ENCODE measurements around the gene GNPTG. TPM values are rescaled to one million over a fixed set of nuclear protein-coding genes. Genes with fewer than 3 reads are reported as not detected.

Gene GNPTG
- total RNA-seq, 2 experiments from 2014 or later = 27.6 to 32.0 TPM

DNA sequence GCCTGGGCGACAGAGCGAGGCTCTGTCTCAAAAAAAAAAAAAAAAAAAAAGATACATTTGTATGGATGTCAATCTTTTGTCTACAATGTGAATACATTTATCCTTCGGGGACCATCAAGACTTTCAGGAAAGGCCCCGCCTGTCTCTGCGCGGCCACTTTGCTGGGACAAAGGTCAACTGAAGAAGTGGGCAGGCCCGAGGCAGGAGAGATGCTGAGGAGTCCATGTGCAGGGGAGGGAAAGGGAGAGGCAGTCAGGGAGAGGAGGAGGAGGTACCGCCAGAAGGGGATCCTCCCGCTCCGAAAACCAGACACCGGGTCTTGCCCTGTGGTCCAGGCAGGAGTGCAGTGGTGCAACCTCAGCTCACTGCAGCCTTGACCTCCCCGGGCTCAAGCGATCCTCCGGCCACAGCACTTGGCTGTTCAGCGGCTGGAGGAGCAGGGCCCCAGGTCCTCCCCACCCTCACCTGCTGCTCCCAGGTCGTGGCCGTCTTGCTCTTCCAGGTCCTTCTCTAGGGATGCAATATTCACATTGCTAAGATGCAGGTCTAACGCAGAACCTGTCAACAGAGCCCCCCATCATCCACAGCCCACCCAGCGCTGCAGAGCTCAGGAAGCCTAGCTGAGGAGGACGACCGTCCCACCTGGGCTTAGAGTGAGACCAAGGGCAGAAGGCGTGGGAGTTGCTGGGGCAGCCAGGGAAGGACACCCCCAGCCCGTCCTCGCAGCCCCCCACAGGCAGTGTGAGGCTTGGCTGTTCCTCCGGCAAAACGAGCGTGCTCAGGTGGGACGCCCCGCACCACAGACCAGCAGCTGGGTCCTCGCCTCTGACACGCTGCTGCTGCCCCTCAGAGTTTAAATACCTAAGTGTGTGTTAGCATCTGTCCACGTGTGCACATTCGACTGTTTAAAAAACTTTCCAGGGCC, 19.6 kb downstream of the GNPTG start:
- intact Hi-C loops (cut with DNase I, micrococcal nuclease) = no loop called here
- Mint-ChIP-seq H3K27me3 (no peaks in the 10 kb centered on the region), H3K9me3 (no peaks in the 10 kb centered on the region), H3K4me1 (ENCODE audit: low read depth) (no peaks in the 10 kb centered on the region), H3K4me3 (no peak overlapping the region), H3K27ac (no peak overlapping the region), H3K36me3 (ENCODE audit: low read depth) (peaks cover 12% of the 10 kb centered on the region)
- no peaks in the 10 kb centered on the region for H3K27me3 ChIP-seq (ENCODE audit: control insufficient read depth in 1 of 2, insufficient read depth in 2 of 2, low read length in 2 of 2)
- no peak overlapping the region for H3K27ac ChIP-seq (ENCODE audit: low read depth in 1 of 2, low read length in 2 of 2)
- ATAC-seq (ENCODE audit: poor library complexity) (no peak), DNase-seq (no peak)
- TF ChIP-seq, protein P1, sequence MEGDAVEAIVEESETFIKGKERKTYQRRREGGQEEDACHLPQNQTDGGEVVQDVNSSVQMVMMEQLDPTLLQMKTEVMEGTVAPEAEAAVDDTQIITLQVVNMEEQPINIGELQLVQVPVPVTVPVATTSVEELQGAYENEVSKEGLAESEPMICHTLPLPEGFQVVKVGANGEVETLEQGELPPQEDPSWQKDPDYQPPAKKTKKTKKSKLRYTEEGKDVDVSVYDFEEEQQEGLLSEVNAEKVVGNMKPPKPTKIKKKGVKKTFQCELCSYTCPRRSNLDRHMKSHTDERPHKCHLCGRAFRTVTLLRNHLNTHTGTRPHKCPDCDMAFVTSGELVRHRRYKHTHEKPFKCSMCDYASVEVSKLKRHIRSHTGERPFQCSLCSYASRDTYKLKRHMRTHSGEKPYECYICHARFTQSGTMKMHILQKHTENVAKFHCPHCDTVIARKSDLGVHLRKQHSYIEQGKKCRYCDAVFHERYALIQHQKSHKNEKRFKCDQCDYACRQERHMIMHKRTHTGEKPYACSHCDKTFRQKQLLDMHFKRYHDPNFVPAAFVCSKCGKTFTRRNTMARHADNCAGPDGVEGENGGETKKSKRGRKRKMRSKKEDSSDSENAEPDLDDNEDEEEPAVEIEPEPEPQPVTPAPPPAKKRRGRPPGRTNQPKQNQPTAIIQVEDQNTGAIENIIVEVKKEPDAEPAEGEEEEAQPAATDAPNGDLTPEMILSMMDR (IDR thresholded peaks at IDR 0.05) = no peak
- POLR2A ChIA-PET = no interaction called here
- H3K9me3 ChIP-seq (ENCODE audit: control insufficient read depth in 1 of 2, insufficient read depth in 1 of 2, low read length in 2 of 2) = no peaks in the 10 kb centered on the region
- H3K36me3 ChIP-seq (ENCODE audit: insufficient read depth, low read length) = peaks cover 40% of the 10 kb centered on the region
- H3K4me1 ChIP-seq (ENCODE audit: insufficient read depth, low read length) = no peaks in the 10 kb centered on the region
- no peak overlapping the region for H3K4me3 ChIP-seq (ENCODE audit: low read length)
- CTCF ChIA-PET = interaction anchor here (1.0 kb wide), 1 partner anchor 8 kb away, joined by 4 read pairs; no protein-coding TSS in a partner anchor

DNA sequence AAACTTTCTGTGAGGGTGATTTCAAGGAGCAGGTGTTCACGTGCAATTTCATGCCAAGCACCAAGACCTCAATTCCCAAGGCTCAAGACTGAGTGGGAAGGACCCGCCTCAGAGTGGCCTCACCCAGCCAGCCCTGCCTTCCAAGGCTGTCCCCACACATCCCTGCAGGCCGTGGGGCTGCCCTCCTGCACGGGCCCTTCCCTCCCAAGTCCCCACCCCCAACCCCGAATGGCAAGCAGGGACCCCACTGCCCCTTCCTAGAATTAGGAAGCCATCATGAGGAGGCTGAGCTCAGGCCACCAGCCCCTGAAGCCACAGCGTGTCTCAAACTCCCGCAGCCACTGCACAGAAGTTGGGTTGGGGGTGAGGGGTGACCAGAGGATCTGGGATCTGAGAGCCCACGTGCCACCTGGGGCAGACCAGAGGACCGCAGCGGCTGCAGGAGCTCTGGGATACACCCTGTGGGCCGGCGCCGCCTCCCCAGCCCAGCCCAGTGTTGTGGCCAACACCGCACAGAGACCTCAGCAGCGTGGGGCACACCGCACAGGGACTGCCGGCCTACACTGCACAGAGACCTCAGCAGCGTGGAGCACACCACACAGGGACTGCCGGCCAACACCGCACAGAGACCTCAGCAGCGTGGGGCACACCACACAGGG, 20.7 kb downstream of the GNPTG start:
- H3K4me3 Mint-ChIP-seq = no peak overlapping the region
- no peak overlapping the region for H3K27ac Mint-ChIP-seq
- Histone ChIP-seq H3K4me1 (ENCODE audit: insufficient read depth, low read length) (no peaks in the 10 kb centered on the region), H3K36me3 (ENCODE audit: insufficient read depth, low read length) (peaks cover 37% of the 10 kb centered on the region), H3K4me3 (ENCODE audit: low read length) (no peak overlapping the region), H3K9me3 (ENCODE audit: control insufficient read depth in 1 of 2, insufficient read depth in 1 of 2, low read length in 2 of 2) (no peaks in the 10 kb centered on the region), H3K27ac (ENCODE audit: low read depth in 1 of 2, low read length in 2 of 2) (no peak overlapping the region), H3K27me3 (ENCODE audit: control insufficient read depth in 1 of 2, insufficient read depth in 2 of 2, low read length in 2 of 2) (no peaks in the 10 kb centered on the region)
- ChIA-PET CTCF (interaction anchor here (1.0 kb wide), 1 partner anchor 9 kb away, joined by 4 read pairs; no protein-coding TSS in a partner anchor), POLR2A (no interaction called here)
- ATAC-seq (ENCODE audit: poor library complexity) (no peak), DNase-seq (no peak)
- H3K27me3 Mint-ChIP-seq = no peaks in the 10 kb centered on the region
- intact Hi-C loops (cut with DNase I, micrococcal nuclease) = no loop called here
- TF ChIP-seq, protein P1 (IDR thresholded peaks at IDR 0.05) = no peak
- no peaks in the 10 kb centered on the region for H3K4me1 Mint-ChIP-seq (ENCODE audit: low read depth)
- no peaks in the 10 kb centered on the region for H3K9me3 Mint-ChIP-seq
- H3K36me3 Mint-ChIP-seq (ENCODE audit: low read depth) = peaks cover 15% of the 10 kb centered on the region

DNA sequence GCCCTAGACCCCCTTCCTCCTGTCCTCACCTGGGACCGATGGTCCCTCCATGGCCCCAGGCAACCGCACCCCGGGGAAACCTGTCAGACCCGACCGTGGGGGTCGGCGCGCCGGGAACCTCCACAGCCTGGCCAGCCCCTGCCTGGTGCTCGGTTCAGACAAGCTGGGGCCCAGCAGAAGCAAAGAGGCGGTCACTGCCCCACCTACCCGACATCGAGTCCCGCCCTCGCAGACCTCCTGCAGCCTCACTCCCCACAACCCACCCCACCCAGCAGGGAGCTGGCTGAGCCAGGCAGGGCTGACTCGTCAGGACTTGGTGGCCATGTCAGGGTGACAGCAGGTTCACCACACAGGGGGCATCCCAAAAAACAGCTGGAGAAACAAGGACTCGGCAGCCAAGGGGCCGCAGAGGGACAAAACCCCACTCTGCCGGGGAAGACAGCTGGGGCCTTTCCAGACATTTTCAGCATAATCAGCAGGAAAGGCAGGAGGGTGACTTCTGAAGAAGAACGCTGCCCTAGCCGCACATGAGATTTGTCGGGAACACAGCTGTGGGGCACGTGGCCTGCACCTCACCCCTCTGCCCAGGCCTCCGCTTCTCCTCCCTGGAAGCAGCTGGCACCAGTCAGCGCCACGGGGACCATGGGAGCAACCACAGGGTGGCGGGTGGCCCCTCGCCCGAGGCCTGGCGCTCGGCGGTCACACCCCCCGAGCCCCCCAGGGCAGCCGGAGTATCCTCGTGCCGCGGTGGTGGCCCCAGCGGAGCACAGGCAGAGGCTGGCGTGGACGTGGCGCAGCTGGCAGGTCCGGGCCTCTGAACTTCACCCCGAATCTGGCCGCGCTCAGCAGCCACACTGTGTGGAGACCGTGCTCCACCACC, 22.9 kb downstream of the GNPTG start:
- Histone ChIP-seq H3K36me3 (ENCODE audit: insufficient read depth, low read length) (peaks cover 36% of the 10 kb centered on the region), H3K27ac (ENCODE audit: low read depth in 1 of 2, low read length in 2 of 2) (no peak overlapping the region), H3K4me1 (ENCODE audit: insufficient read depth, low read length) (peaks cover 14% of the 10 kb centered on the region), H3K4me3 (ENCODE audit: low read length) (no peak overlapping the region), H3K27me3 (ENCODE audit: control insufficient read depth in 1 of 2, insufficient read depth in 2 of 2, low read length in 2 of 2) (no peaks in the 10 kb centered on the region), H3K9me3 (ENCODE audit: control insufficient read depth in 1 of 2, insufficient read depth in 1 of 2, low read length in 2 of 2) (no peaks in the 10 kb centered on the region)
- ChIA-PET POLR2A (no interaction called here), CTCF (no interaction called here)
- TF ChIP-seq, protein P1 (IDR thresholded peaks at IDR 0.05) = no peak
- intact Hi-C loops (cut with DNase I, micrococcal nuclease) = no loop called here
- Mint-ChIP-seq H3K4me1 (ENCODE audit: low read depth) (peaks cover 4% of the 10 kb centered on the region), H3K4me3 (no peak overlapping the region), H3K36me3 (ENCODE audit: low read depth) (peaks cover 19% of the 10 kb centered on the region), H3K27ac (no peak overlapping the region), H3K27me3 (no peaks in the 10 kb centered on the region), H3K9me3 (no peaks in the 10 kb centered on the region)
- DNase-seq (no peak), ATAC-seq (ENCODE audit: poor library complexity) (no peak)
